ENCODE measurements around the gene MATN1.

MATN1 gene

DNA sequence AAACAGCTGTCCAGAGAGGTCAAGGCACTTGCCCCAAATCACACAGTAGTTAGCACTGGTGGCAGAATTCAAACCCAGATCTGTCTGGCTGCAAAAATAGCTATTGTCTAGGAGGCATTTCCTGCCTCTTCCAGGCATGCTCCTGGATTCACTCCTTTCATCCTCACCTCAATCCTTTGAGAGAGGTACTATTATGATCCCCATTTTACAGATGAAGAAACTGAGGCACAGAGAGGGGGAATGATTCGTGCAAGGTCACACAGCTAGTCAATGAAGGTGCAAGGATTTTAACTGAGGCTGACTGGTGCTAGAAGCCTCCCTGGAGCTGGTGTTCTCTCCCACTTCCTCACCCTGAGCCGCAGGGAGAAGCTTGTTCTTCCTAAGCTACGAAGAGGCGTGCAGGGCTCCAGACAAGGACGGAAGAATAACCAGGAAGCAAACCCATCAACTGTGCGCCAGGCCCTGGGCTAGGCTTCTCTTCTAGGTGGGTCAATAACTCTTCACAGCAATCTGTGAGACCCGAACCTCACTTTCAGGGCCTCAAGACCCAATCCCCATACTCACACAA, 34.8 kb upstream of the MATN1 start:
- no peak for DNase-seq (ENCODE audit: low read depth)

DNA sequence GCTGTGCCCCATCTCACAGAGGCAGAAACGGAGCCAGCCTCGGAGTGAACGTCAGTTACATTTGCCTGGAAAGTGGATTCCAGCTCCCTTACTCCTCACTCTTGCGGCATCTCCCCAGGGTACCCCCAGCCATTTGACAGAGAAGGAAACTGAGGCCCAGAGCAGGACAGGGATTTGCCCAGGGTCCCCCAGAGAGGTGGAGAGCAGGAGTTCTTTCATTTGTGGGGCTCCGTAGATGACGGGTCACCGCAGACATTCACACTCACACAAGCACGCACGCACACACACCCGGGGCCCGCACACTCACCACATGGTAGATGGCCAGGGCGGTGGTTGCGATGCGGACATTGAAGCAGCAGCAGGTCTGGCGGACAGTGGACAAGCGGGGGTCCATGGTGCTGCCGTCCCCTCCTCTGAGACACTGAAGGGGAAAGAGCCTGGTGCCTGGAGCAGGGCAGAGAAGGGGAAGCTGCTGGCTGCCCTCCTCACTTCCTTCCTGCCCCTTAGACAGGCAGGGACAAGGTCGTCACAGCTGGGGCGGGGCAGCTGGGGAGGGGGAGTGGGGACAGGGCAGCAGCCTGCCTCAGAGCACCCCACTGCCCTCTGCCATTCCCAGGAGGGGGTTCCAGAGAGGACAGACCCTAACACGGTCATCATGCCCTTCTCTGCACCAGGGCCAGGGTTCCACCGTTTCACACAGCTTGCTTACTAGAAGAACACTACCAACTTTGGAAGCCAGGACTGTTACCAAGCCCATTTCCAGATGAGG, 34.2 kb upstream of the MATN1 start, which contains the start of gene LAPTM5:
LAPTM5 (minus strand) TSS at position 423 of the 769 bp plus-strand sequence; CDS start at position 394, 29 bp downstream.
- peak; percentile 43 for DNase-seq (ENCODE audit: low read depth)

DNA sequence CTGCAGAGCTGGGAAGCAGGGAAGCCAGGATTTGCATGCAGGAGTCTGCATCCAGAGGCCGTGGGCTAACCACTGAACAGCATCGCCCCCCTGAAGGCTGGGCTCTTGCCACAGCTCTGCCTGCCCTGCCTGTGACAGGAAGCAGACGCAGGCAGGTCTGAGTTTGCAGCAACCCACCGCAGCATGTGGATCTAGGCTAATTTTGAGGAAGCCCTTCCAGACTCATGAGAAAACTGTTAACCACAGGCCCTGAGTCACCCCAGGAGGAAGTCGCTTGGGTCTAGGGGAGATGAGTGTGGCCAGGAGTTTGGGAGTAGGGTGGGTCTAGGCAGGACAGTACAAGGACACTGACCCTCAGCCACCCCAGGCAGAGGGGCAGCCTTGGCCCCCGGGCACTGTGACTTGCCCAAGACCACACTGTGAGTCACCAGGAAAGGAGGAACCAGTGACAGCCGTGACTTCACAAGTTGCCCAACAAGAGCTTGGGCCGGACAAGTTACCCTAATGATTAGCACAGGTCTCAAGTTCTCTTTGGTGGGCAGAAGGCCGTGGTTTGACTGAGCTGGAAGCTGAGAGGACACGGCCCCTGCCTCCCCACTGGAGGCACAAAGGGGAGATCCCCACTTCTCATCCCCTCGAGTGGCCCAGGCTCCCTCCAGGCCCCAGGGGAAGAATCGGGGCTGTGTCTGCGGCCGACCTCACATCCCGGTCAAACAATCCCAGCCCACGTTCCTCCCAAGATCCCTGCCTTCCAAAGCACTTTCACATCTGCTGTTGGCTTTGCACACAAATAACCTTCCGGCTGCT, 33.4 kb upstream of the MATN1 start:
- peak; percentile 51 for DNase-seq (ENCODE audit: low read depth)

DNA sequence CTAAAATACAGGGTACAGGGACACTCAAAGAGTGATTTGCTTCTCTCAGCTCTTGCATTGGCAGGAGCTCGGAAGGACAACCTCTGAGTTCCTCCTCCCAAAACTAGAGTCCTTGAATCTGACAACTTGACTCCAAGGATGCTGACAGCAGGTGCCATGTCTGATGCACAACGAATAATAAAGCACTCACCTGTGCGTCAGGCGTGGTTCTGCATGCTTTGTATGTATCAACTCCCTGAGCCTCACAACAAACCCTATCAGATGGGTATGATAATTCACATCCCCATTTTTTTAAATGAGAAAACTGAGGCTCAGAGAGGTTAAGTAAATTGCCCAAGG, 32.8 kb upstream of the MATN1 start:
- no peak for DNase-seq (ENCODE audit: low read depth)

DNA sequence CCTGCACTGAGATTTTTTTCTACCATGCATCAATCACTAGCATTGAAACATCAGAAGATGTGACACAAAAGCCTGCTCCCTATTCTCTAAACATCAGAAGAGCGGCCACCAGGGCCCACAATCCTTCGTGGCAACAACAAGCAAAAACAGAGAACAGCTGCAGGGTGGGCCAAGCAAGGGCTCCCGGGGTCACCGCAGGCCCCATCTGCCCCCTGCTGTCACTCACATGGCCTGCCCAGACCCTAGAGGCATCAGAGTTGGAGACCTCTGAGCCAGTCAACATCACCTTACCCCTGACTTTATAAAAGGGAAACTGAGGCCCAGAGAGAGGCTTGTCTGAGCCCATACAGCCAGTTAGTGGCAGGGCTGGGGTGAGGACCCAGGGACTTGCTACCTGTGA, 32.4 kb upstream of the MATN1 start:
- no peak for DNase-seq (ENCODE audit: low read depth)

DNA sequence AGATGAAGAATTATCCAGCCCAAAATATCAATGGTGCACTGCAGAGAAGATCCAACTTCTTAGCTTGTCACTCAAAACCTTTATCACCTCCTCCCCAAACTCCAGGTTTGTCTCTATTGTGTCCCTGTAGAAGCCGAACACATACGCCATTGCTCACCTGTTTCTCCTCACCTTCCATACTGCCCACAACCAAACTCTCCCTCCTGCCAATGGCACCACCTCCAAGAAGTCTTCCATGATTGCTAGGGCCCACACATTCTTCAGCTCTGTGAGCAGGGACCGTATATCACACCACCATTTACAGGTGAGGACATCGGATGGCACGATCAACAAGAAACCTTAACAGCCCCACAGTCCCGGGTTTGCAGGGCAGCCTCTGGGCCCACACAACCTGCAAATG, 31.9 kb upstream of the MATN1 start:
- DNase-seq (ENCODE audit: low read depth): no peak

DNA sequence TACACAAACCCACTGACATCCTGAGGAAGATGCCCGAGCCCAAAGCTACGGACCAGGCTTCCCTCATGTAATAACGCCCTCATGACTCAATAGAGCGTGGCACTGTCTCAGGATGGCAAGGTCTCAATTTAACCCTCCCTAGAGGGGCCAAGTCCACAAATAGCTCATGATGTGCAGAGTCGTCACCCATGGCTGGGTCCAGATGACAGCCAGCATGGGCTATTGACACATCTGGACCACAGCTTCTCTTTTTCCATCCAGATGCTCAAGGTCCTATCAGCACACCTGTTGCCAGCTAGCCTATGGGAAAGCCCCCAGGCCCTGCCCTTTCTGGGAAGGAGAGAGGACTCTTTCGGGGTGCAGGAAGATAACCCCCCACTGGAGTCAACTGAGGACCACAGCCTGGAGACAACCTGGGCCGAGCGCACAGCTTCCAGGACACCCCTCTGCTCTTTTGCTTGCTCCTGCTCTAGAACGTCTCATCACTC, 31.3 kb upstream of the MATN1 start:
- DNase-seq (ENCODE audit: low read depth): no peak

DNA sequence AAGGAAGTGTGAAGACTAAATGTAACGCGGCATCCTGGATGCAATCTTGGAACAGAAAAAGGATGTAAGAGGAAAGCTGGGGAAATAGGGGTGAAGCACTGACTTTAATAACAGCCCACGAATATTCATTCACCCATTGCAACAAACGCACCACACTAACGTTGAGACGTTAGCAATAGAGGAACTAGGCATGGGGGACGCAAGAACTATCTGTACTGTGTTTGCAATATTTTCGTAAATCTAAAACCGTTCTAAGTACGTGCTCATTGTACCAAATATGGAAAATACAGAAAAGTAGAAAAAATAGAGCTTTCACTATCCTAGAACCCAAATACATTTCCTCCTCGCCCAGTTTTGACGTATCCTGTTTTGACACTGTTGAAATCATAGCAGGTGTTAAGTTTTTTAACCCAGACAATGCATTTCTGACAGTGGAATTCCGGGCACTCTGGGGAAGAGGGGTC, 30.3 kb upstream of the MATN1 start:
- no peak for DNase-seq (ENCODE audit: low read depth)

DNA sequence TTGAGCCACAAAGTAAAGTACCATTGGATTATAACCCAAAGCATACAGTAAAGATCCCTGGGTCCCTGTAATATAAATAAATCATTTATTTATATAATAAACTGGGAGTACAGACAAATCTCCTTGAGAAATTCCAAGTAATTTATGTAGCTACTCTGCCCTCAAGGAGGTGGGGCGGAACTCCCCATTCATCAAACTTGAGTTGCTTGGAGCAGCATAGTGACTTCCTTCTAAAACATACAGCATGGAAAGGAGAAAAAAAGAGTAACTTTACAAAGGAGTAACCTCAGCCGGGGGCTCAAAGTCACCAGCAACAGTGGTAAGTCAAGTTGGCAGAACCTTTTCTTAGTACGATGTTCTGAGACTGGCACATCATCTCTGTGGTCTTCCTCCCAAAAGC, 29.7 kb upstream of the MATN1 start:
- DNase-seq (ENCODE audit: low read depth): no peak

DNA sequence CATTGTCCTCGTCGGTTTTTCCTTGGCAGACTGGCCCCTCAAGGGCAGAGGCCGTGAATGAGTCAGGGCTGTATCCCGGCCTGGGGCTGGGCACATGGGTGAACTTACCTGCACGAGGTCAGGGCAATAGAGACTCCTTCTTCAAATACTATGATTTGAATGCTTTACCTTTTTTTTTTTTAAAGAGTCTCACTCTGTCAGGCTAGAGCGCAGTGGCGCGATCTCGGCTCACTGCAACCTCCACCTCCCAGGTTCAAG, 29.2 kb upstream of the MATN1 start:
- DNase-seq (ENCODE audit: low read depth): no peak

DNA sequence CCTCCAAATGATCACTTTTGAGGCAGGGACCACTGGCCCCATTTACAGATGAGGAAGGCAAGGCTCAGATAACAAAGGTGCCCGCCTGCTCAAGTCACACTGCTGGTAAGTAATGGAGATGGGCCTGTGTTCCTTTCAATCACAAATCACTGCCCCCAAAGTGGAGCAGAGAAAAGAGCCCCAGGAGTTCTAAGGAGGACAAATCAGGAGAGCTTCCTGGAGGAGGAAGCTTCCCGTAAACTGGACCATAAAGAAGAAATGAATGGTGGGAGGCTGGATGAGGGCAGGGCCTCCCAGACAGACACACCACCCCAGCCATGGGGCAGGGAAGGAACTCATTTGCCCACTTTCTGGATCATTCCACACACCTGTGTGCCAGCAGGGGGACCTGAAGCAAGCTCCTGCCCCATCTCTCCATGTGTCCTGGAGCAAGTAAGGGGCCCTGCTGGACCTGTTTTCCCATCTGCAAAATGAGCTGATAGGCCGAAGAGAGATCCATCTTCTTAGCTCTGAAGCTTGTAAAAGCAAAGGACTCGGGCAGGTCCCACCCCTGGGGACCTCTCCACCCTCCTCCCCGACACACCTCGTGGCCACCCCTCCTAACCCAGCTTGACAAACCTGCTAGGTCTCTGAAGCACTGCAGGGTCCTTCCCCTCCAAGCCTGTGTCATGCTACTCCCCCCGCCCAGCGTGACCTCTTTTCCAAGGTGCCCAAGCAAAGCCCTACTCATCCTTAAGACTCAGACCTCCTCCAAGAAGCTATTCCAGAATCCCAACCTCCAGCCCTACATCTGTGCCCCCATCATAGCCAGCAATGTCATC, 28.7 kb upstream of the MATN1 start:
- no peak for DNase-seq (ENCODE audit: low read depth)

DNA sequence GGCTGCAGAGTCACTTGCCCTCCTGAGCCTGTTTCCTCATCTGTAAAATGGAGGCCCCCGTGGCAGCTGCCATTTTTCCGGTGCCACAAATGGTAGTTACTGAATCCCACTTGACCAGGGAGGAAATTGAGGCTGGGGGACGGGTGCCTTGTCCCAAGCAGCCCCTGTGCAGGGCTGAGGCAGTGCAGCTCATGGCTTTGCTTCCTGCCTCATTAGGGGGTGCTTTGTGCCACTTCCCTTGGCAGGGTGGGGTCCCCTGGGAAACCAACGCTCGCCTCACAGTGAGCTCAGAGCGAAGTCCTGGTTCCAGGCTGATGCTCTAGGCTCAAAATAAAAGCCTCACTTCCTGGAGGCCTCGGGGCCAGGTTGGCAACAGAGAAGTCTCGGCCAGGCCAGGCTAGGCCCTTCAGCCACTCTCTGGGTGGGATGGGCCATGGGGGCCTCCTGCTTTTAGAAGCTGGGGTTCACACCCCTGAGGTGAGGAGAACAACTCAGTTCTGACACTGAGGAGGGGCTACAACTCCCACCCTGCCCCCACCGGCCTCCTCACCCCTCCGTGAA, 27.4 kb upstream of the MATN1 start:
- DNase-seq (ENCODE audit: low read depth): no peak

DNA sequence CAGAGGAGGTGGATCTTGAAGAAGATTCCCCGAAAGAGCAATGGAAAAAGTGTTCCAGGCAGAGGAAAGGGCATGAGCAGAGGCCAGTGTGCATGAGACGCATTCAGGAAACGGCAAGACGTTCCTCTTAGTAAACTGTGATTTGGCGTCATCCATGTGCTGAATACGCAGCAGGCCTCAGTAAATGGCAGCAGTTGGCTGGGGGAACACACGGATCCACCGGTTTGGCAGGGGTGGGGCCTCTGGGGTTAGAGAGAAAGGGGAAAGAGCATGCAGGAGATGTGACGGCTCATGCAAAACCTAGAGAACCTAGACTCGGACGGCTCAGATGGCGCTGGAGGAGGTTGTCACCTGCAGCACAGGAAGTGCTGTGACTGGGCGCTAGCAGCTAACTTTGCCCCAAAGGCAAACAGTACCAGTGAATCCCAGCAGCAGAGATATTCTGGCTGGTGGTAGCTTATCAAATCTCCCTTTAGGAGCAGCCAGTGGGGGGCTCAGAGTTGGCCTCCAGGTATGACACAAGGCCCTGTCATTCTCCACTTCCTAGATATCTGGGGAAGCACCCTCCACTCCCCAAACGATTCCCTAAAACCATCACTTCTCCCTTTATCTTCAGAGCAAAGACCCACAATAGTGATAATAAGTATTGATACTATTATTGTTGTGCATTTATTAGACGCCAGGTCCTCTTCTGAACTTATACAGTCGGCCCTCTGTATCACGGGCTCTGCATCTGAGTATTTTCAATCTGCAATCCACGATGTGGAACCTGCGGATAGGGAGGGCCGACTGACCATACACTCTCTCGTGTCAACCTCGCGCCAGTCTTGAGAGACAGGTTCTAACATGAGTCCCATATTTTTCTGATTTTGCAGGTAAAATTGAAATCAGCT, 26.6 kb upstream of the MATN1 start:
- DNase-seq (ENCODE audit: low read depth): peak; percentile 45

DNA sequence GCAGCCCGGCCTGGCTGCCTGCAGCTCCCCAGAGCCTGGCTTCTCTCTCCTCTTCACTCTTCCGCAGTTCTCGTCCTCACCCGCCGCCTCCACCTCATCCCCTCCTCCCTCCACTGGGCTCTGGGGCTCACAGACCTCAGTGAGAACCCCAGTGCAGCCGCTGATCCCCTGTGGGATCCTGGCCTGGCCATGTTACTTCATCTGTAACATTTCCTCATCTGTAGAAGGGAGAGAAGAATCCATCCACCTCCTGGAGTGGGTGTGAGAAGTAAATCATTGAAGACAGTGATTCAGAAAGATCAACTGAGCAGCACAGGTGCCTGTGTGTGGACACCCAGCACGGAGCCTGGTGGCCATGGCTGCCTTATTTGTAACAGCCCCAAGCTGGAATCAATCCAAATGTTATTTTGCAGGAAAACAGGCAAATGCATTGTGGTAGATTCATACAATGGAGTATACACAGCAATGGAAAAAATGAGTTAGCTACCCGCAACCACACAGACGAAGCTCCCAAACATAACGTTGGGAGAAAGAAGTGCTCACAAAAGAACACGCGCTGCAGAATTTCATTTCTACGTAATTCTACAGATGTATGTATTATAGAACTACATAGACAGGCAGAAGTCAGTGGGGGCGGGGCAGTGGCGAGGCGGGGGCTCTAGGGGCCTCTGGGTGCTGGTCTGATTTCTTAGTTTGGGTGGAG, 25.5 kb upstream of the MATN1 start:
- DNase-seq (ENCODE audit: low read depth): no peak

DNA sequence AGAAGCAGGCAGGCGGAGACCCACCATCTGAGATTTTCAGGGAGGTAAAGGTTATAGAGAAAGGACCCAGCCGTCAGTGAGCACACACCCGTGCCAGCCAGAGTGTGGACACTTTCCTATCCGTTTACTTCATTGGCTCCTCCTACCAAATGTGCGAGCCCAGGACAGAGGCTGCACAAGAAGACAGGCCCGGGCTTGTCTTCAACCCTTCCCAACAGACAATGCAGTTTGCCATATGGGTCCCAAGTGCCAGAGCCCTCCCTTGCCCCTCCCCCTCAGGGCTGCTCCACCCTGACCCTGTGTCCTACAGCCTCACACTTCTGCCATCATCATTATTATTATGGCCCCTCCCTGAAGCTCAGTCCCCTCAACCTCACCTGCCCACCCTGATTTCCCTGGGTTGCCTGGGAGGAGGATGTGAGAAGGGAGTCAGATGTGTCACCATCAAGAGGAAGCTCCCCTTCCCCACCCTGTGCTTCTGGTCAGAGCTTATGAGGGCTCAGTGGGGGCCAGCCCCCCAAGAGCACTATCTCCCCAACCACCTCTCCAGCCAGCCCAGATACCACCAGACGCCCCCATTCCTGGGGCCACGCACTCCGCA, 24.8 kb upstream of the MATN1 start:
- no peak for DNase-seq (ENCODE audit: low read depth)

DNA sequence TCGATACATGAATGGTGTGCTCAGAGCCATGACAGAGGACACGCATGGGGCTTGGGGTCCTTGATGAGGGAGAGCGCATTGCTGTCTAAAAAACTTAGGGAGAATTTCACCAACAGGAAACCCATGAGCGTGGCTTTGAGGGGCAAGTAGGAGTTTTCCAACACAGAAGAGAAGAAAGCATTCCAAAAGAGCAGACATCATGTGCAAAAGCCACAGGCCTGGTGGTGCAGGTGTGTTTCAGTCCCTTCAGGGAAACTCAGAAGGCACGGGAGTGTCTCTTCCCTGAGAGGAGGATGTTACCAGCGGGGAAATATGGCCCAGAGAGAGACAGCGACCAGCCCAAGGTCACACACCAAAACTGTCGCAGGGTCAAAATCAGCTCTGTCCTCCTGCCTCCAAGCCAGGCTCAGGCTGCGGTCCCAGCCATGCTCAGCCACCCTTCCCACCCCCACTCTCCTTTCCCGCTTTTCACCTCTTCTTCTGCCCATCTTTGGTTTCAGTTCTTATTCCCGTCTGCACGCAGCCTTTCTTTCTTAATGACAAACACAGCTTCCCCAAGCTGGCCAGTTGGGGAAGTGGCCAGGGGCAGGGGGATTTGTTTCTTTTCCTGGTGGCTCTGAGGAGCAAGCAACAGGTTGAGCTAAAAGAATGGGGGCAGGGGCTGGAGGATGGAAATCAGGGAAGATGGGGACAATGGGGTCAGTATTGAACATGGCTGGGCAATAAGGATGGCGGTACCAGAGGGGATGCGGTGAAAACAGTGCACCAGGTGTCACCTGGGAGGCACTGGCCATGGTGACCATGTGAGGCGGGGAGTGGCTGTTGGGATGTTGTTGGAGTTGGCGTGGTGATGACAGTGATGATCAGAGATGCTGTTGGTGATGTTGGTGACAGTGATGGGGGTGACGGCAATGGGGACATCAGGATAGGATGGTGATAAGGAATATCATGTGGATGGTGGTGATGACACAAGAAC, 23.9 kb upstream of the MATN1 start:
- DNase-seq (ENCODE audit: low read depth): no peak

DNA sequence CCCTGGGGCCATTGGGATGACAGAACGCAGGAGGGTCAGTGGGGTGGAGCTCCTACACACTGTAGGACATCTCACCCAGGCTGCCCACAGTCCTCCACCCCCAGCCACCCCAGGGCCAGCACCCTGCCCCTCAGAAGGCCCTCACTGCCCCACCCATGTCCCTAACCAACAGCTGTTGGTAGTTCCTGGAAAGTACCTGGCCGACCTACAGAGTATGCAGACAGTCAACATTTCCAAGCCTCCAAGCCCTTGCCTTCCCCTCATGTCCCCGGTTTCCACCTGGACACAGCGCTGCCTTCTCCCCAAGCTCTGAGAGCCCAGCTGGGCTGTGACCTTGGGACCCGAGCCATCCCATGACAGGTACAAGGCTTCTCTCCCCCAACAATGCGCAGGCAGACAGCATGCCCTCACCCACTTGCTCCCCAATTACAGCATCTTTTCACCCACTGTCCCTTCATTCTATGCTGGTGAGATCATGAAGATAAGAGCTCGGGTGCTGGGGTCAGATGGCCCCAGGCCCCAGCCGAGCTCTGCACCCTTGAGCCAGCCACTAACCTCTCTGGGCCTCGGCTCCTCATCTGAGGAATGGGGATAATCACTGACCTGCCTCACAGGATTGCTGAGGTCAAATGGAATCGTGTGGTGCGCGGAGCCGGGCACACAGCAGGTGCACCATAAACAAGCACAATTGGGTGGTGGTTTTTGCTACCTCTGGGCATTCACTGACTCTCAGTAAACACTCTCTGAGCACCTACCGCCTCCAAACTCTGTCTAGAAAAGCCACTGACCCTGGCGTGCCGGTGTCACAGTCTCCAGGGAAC, 23.0 kb upstream of the MATN1 start:
- no peak for DNase-seq (ENCODE audit: low read depth)

DNA sequence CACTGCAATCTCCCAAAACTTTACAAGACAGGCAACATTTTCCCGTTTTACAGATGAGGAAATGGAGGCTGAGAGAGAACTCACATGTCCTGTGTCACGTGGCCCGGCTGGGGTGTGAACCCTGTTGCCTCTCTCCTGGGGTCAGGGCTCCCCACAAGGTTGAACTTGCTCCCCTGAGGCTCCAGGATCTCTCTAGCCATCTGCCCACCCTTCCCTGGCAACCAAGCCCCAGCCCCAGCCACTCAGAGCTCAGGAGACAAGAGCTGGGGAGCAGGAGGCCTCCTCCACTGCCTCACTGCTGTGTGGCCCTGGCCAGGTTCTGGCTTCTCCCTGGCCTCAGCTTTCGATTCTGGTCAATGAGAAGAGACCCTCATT, 22.4 kb upstream of the MATN1 start:
- DNase-seq (ENCODE audit: low read depth): no peak

All from activated T-helper 9 cell treated with anti-CD3 and anti-CD28 coated beads, Interleukin-2, amount 50 U/mL, for 16 hours (primary cell).